ENCODE measurements around the gene FAM13B.

- no peak for TF ChIP-seq EZH2phosphoT487 (IDR thresholded peaks at IDR 0.05; ENCODE audit: low read depth, severe bottlenecking, unreplicated experiment)
- TF ChIP-seq CTCF (IDR thresholded peaks at IDR 0.05; ENCODE audit: poor library complexity) = no peak
- no peak for TF ChIP-seq EZH2 (IDR thresholded peaks at IDR 0.05; ENCODE audit: borderline replicate concordance)
These were observed 100.1 kb downstream of the FAM13B start for GRCh38 chr5:137932800-137933199.

Data from hepatocyte (in vitro differentiated cells).